GM19467 (cell line): Measurements from ENCODE around the gene CST7.
"Not testable (repeated sequence)": the region's sequence is repeated elsewhere in the genome, so short reads cannot be mapped to it uniquely, and the experiment has no call there.

Experiments
- ATAC-seq: cut with Tn5 transposase; IDR thresholded peaks from one replicate; pipeline ENCODE4 v1.9.1; 2021; ENCODE audit warnings: mild to moderate bottlenecking, moderate library complexity; ENCODE audit not compliant: unreplicated experiment

Gene CST7

DNA sequence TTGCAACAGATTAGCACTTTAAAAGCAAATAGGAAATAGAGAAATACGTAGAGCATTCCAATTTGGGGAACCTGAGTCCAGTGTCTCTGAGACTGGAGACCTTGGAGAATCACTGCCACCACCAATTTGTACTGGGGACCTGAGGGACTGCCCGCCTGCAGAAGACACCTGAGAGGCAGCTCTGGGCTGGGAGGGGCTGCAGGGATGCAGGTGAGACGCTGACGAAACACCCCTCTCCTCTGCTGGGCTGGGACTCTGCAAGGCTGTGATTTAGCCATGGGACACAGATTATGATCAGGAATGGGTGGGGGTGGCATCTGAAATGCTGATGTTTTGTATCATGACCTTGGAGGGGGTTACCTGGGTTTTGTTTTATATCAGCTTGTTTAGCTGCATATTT is 50.5 kb downstream of the CST7 start:
- no peak for ATAC-seq

DNA sequence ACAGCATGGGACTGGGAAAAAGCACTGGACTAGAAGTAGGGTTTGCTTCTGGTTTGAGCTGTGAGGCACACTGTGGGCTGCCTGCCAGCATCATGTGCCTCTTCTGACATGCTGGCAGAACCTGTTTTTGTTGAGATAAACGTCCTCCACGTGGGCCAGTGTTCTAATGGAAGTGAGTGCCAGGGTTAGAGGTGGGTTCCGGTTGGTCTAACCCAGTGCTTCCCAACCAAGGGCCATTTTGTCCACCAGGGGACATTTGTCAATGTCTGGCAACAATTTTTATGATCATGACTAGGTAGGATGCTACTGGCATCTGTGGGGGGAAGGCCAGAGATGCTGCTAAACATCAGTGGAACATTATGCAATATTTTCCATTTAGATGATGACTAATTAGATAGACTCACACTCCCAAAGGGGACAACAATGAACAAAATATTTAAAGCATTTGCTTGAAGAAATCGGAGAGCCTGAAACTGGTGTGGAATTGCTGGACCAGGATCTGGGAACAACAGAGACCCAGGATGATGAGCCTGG is 51.3 kb downstream of the CST7 start:
- ATAC-seq = no peak

DNA sequence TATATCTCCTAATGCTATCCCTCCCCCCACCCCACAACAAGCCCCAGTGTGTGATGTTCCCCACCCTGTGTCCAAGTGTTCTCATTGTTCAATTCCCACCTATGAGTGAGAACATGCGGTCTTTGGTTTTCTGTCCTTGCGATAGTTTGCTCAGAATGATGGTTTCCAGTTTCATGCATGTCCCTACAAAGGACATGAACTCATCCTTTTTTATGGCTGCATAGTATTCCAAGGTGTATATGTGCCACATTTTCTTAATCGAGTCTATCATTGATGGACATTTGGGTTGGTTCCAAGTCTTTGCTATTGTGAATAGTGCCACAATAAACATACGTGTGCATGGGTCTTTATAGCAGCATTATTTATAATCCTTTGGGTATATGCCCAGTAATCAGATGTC is 52.3 kb downstream of the CST7 start:
- not testable (repeated sequence) for ATAC-seq

DNA sequence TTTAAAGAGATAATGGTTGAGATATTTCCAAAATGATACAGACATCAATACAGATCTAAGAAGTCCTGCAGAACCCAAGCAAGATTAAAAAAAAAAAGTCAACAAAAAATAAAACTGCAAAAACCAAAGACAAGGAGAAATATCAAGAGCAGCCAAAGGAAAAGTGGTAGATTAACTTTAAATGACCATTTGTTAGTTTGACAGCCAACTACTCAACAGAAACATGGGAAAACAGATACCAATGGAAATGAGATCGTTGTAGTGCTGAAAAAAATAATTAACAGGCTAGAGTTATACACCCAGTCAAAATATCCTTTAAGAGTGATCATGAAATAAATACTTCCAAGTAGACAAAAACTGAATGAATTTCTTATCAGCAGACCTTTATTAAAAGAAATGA is 53.9 kb downstream of the CST7 start:
- no peak for ATAC-seq

DNA sequence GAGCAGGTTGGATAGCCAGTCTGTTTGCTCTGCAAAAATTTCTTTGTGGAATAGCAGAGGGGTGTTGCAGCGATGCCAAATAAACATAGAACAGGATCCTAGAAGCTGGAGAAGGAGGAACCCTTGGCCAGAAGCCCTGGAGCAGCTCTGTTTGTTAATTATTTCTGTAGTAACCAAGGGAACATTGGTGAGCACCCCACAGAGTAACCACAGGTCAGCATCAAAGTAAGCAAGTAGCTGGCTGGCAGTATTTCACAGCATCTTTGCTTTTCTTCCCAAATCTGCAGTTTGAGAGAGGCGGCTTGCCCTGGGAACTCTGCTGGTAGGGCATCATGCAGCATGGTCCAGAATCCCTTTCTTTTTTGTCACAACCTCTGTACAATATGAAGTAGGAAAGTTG is 56.2 kb downstream of the CST7 start:
- ATAC-seq = no peak

DNA sequence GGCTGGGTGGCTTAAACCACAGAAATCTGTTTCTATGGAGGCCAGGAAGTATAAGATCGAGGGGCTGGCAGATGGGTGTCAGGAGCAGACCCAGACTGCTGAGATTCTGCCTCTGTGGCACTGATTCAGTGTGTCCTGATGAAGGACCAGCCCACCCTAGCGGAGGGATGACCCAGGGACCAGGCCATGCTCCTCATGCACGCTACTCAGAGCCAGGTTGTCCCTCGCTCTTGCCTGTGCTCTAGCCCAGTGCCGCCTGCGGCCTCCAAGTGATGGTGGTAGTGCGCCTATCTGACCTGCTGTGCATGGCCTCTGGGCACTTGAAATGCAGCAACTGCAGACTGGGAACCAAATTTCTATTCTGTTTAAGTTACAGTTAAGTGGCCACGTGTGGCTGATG is 56.6 kb downstream of the CST7 start:
- ATAC-seq = no peak

DNA sequence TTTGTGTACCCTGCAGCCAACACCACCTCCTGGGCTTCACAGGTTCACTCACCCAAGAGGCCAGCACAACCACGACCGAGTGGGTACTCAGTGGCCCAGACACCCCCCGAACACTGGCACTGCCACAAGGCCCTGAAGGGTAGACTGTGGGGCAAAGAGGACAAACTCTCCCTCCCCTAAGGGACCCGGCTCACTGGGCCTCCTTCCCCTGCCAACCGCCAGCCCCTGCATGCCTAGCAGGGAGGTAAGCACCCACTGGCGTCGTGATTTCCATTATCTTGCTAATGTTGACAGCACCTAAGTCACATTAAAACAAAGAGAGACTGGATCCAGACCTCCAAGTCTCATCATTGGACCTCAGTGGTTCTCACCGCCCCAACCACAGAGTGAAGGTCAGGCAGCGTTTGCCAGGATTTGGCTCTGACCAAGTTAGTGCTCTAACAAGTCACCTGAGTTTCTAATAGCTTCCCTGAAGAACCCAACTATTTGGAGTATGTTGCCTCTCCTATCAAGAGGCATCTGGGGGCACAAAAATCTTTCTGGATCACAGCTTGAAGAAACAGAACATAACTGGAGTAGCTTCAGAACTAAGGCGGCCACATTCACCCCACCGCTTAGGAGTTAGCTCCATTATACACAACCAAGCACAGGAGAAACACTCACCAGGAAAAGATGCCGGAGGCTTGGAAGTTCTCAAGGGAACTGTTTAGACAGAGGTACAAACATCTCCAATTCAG is 57.5 kb downstream of the CST7 start:
- ATAC-seq = no peak

DNA sequence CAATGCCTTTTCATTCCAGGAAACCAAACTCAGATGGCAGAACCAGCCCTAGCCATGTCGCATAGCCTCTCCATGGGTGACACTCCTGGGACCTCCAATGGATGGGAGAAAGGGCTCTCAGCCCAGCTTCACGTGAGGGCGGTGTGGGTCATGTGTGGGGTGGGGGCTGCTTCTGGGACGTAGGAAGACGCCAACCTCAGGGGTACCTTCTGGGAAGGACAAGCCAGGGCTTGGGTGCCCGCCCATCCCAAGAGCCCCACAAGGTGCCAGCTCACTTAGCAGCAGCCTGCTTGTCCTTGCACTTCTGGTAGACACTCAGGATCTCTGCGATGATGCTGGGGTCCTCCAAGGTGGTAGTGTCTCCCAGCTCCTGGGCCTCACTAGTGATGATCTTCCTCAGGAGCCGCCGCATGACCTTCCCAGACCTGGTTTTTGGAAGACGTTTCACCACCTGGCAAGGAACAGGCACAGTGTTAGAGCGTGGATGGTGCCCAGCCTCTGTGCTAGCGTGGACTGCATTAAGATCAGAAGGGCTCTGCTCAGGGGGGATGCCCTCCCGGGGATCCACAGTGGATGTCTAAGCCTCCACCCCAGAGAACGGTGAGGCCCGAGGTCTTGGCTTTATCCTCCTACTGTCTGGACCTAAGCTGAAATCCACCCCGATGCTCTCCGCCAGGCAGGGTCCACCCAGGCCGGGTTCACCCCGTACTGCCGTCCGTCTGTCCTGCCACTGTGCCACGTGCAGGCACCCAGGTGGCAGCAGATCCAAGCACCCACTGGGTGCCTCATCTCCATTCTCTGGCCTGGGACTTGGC is 58.6 kb downstream of the CST7 start:
- no peak for ATAC-seq

DNA sequence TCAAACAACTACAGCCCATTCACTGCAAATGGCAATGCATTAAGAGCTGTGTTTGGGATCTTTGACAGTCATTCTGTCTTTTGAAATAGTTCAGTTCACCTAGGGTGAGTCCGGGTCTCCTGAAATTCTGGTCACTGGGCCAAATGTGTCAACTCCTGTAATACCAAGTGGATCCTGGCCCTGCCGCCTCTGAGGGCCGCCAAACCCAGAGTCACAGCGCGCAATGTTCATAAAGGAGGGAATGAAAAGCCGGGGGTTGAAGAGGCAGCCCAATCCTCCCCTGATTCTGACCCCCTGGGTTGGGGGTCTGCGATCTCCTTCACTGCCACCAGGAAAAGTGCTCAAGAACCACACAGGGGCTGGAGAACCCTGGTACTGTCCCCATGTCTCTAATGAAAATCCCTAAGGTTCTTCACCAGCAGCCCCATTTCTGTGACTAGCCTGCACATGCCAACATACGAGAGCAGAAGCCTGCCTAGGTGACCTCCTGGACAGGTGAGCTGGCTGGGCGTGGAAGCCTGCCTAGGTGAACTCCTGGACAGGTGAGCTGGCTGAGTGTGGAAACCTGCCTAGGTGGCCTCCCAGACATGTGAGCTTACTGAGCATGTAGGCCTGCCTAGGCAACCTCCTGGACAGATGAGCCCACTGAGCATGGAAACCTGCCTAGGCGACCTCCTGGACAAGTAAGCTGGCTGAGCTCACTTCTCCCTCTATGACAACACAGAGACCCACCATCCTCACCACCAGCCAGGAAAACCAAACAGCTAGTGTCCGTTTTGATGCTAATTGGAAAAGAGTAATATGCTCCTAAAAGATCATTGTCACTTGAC is 59.5 kb downstream of the CST7 start:
- no peak for ATAC-seq
